DND-41 (cell line): ENCODE results near the gene CASKIN2.

Experiments
- CTCF ChIP-seq: IDR thresholded peaks from 2 replicates; pipeline ENCODE4 v1.5.1; 2012; ENCODE audit warnings: borderline replicate concordance, low read length, moderate library complexity, mild to moderate bottlenecking; ENCODE audit not compliant: poor library complexity, severe bottlenecking; ENCODE audit errors: extremely low read depth
- EZH2 ChIP-seq: IDR thresholded peaks from 3 replicates; pipeline ENCODE4 v1.6.1; 2012; ENCODE audit warnings: borderline replicate concordance, low read depth, mild to moderate bottlenecking, moderate library complexity, low read length, inconsistent platforms; ENCODE audit not compliant: severe bottlenecking

- no peak for TF ChIP-seq CTCF
- TF ChIP-seq EZH2, result no peak
Observed at GRCh38 chr17:75506134-75506533, 9.2 kb downstream of the CASKIN2 start.
